SU-DHL-6 (cell line): ENCODE measurements around the gene HCRT.
A peak's percentile ranks its signal among the peaks of the same experiment; 100 is the strongest.

ENCODE experiments used
- H2AFZ ChIP-seq: fragments of 200-600 bp; sonication (generic); 2 replicates; pipeline ENCODE4 v1.6.1; 2014; ENCODE audit warnings: low read depth, mild to moderate bottlenecking, moderate library complexity, mixed read lengths, antibody characterized with exemption, low read length; ENCODE audit not compliant: severe bottlenecking
- H3F3A ChIP-seq: fragments of 200-600 bp; shearing (Covaris generic); 2 replicates; pipeline ENCODE4 v1.6.0; 2016; ENCODE audit warnings: antibody characterized with exemption, mild to moderate bottlenecking; ENCODE audit not compliant: insufficient read depth
- H3K27ac ChIP-seq: fragments of 200-600 bp; sonication (generic); 2 replicates; pipeline ENCODE4 v1.5.1; 2016; ENCODE audit warnings: low read depth, mild to moderate bottlenecking, low read length, moderate library complexity, mixed read lengths
- H3K27me3 ChIP-seq: fragments of 200-600 bp; sonication (generic), shearing (Covaris generic); 2 replicates; pipeline ENCODE4 v1.6.0; 2014; ENCODE audit warnings: mild to moderate bottlenecking, low read length
- H3K36me3 ChIP-seq: fragments of 200-600 bp; sonication (generic); 2 replicates; pipeline ENCODE4 v1.6.1; 2014; ENCODE audit warnings: mild to moderate bottlenecking, low read length, mixed read lengths
- H3K4me2 ChIP-seq: fragments of 300-600, 200-600 bp; shearing (Covaris generic), sonication (generic); 2 replicates; pipeline ENCODE4 v1.6.0; 2014; ENCODE audit warnings: low read length, low read depth, mild to moderate bottlenecking; ENCODE audit not compliant: poor library complexity, severe bottlenecking
- H3K4me3 ChIP-seq: fragments of 200-600 bp; sonication (generic); 2 replicates; pipeline ENCODE4 v1.5.1; 2014; ENCODE audit warnings: antibody characterized with exemption, low read length, mild to moderate bottlenecking, mixed read lengths; ENCODE audit not compliant: insufficient read depth, poor library complexity, severe bottlenecking
- H3K79me2 ChIP-seq: fragments of 200-600 bp; sonication (generic); 2 replicates; pipeline ENCODE4 v1.6.1; 2014; ENCODE audit warnings: mild to moderate bottlenecking, low read length, moderate library complexity; ENCODE audit not compliant: insufficient read depth
- H3K9ac ChIP-seq: fragments of 200-600 bp; sonication (generic); 2 replicates; pipeline ENCODE4 v1.7.0; 2014; ENCODE audit warnings: mild to moderate bottlenecking, low read length
- H3K9me2 ChIP-seq: fragments of 200-600 bp; sonication (generic); replicated peaks from 2 replicates; pipeline ENCODE4 v1.6.1; 2014; ENCODE audit warnings: low read length; ENCODE audit not compliant: insufficient read depth
- H3K9me3 ChIP-seq: fragments of 200-600 bp; sonication (generic); 2 replicates; pipeline ENCODE4 v1.6.1; 2014; ENCODE audit warnings: low read length, mixed read lengths; ENCODE audit not compliant: insufficient read depth
- H4K20me1 ChIP-seq: fragments of 200-600 bp; sonication (generic); 2 replicates; pipeline ENCODE4 v1.6.1; 2014; ENCODE audit warnings: low read depth, mild to moderate bottlenecking, antibody characterized with exemption, low read length, moderate library complexity, mixed read lengths
- EZH2phosphoT487 ChIP-seq: fragments of 200-600 bp; sonication (generic), shearing (Covaris generic); conservative IDR thresholded peaks from 2 replicates; pipeline ENCODE4 v1.6.1; 2018; ENCODE audit warnings: mild to moderate bottlenecking, antibody characterized with exemption, low read length, moderate library complexity, mixed read lengths
- TF ChIP-seq, protein P1 (sequence below): fragments of 200-600 bp; sonication (generic); IDR thresholded peaks from one replicate; pipeline ENCODE4 v1.5.1; 2017; ENCODE audit warnings: antibody characterized with exemption, mild to moderate bottlenecking, low read length, moderate library complexity; ENCODE audit not compliant: insufficient read depth, poor library complexity, severe bottlenecking

HCRT gene

DNA sequence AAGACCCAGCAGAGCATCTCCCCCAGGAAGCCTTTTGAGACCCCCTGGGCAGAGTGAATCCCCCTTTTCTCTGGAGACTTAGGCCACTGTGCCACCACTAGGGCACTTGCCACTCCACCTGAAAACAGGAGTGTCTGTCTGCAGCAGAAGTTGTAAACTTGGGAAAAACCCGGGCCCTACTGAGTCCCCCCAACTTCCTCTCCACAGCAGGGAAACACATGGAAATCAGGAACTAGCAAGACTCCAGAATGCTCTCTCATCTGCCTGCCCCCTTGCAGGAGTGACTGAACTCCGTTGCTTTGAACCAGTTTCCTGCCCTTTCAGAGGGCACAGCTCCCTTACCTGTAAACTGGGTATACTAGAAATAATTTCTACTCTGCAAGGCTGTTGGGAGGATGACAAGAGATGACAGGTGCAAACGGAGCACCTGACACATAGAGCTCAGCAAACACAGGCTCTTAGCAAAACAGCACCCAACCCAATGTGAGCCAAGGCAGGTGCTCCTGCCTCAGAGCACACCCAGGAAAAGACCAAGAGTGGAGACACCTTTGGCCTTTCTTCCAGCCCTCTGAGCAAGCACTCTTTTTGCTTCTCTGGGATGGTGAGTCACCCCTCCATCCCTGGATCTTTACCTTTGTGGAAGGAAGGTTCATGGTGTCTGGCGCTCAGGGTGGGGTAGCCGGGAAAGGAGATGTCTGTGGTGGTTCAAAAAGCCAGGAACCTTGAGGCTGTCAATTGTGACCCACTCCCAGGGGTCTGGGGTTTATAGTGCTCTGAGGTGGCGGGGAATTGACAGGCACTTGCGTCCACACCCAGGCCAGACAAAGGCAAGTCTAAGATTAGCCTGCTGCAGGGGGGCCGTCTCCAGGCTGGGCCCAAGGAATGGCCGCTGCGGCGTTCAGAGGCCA lies at the start of gene HCRT:
Gene HCRT (minus strand): TSS at position 740 of the 908 bp plus-strand sequence. CDS start 87 bp downstream, at position 653.
- H3K36me3 ChIP-seq, result no peaks in the 10 kb centered on the region
- peak within 1 kb of the TSS; percentile 68 for H3K4me2 ChIP-seq
- no peaks in the 10 kb centered on the region for H3K79me2 ChIP-seq
- H2AFZ ChIP-seq, result peak within 1 kb of the TSS; percentile 90
- TF ChIP-seq EZH2phosphoT487, result no peak
- TF ChIP-seq, protein P1, sequence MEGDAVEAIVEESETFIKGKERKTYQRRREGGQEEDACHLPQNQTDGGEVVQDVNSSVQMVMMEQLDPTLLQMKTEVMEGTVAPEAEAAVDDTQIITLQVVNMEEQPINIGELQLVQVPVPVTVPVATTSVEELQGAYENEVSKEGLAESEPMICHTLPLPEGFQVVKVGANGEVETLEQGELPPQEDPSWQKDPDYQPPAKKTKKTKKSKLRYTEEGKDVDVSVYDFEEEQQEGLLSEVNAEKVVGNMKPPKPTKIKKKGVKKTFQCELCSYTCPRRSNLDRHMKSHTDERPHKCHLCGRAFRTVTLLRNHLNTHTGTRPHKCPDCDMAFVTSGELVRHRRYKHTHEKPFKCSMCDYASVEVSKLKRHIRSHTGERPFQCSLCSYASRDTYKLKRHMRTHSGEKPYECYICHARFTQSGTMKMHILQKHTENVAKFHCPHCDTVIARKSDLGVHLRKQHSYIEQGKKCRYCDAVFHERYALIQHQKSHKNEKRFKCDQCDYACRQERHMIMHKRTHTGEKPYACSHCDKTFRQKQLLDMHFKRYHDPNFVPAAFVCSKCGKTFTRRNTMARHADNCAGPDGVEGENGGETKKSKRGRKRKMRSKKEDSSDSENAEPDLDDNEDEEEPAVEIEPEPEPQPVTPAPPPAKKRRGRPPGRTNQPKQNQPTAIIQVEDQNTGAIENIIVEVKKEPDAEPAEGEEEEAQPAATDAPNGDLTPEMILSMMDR, result no peak
- H3K9ac ChIP-seq, result peak within 1 kb of the TSS; percentile 64
- H3K9me3 ChIP-seq, result no peaks in the 10 kb centered on the region
- H3K4me3 ChIP-seq, result peak within 1 kb of the TSS; percentile 55
- no peaks in the 10 kb centered on the region for H3K9me2 ChIP-seq
- no peaks in the 10 kb centered on the region for H4K20me1 ChIP-seq
- H3F3A ChIP-seq, result 0 out of 2 replicates have a peak, but pooled peaks cover 8% of the 10 kb centered on the region
- no peaks in the 10 kb centered on the region for H3K27me3 ChIP-seq
- H3K27ac ChIP-seq, result no peak within 1 kb of the TSS

DNA sequence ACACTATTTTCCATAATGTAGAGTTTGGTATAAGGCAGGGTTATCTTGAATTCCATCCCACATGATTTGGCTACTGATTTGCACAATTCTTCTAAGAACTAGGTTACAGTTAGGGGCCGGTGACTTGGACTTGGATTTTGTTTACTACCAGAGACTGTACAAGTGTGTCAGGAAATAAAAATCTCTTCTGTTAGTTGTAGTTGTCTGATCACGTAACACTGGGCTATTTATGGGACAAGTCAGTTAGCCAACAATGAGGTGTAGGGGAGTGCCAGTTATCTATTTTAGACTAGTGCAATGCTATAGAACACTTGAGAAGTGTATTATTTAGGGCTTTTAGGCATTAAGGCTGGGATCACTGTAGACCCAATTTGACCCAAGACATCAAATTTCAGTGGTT lies 48.7 kb upstream of the HCRT start:
- no peak overlapping the region for H3K27ac ChIP-seq

DNA sequence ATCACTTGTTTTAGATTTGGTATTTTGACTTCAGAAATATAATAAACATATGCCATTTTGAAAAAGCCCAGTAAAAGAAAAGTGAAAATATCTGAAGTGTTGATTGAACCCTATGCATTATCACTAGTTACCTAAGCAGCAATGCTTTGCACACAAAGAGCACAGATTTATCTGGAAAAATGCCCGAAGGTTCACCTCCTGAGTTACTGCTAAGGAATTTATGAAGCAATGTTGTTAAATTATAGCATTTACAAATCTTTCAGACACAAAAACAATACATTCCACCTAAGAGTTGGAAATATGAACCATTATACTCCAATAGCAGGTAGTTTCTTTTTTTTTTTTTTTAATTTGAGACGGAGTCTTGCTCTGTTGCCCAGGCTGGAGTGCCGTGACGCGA lies 47.9 kb upstream of the HCRT start:
- H4K20me1 ChIP-seq, result no peaks in the 10 kb centered on the region
- H3F3A ChIP-seq, result no peaks in the 10 kb centered on the region
- H3K79me2 ChIP-seq, result no peaks in the 10 kb centered on the region
- H3K4me3 ChIP-seq, result no peak overlapping the region
- TF ChIP-seq, protein P1, result no peak
- no peak for TF ChIP-seq EZH2phosphoT487
- no peak overlapping the region for H3K27ac ChIP-seq
- no peaks in the 10 kb centered on the region for H3K36me3 ChIP-seq
- no peaks in the 10 kb centered on the region for H3K9me2 ChIP-seq
- H2AFZ ChIP-seq, result no peak overlapping the region
- no peak overlapping the region for H3K9ac ChIP-seq
- no peaks in the 10 kb centered on the region for H3K27me3 ChIP-seq
- no peaks in the 10 kb centered on the region for H3K9me3 ChIP-seq
- no peak overlapping the region for H3K4me2 ChIP-seq

More for the DNA sequence above, 48.7 kb upstream of the HCRT start:
- Histone ChIP-seq H3F3A (no peaks in the 10 kb centered on the region), H3K79me2 (no peaks in the 10 kb centered on the region), H3K4me3 (no peak overlapping the region), H3K9me3 (no peaks in the 10 kb centered on the region), H3K9me2 (no peaks in the 10 kb centered on the region), H3K36me3 (no peaks in the 10 kb centered on the region), H3K9ac (no peak overlapping the region), H2AFZ (no peak overlapping the region), H4K20me1 (no peaks in the 10 kb centered on the region), H3K4me2 (no peak overlapping the region), H3K27me3 (no peaks in the 10 kb centered on the region)
- TF ChIP-seq, protein P1, result no peak
- no peak for TF ChIP-seq EZH2phosphoT487
